Measurements from ENCODE around the gene REN. TPM values are rescaled to one million over a fixed set of nuclear protein-coding genes. Genes with fewer than 3 reads are reported as not detected.

The REN gene
- total RNA-seq, 1 experiment from 2014 or later: not detected

- Mint-ChIP-seq H3K27me3 (ENCODE audit: low read depth) (no peaks in the 10 kb centered on the region; the same call in 1 of the 2 replicates), H3K9me3 (no peaks in the 10 kb centered on the region; a peak in 1 of 5 replicates), H3K4me3 (no peak overlapping the region), H3K4me1 (peaks cover 37 to 42% of the 10 kb centered on the region in 2 experiments), H3K36me3 (ENCODE audit: insufficient read depth in 1 of 3, low read depth in 3 of 3) (peaks cover 30 to 71% (median 52%) of the 10 kb centered on the region in 3 experiments; a peak in 6 of 7 replicates), H3K27ac (peak overlapping the region in 1 of 3 experiments; percentile 4; a peak in 2 of 7 replicates)
- no peaks in the 10 kb centered on the region for H3K79me2 ChIP-seq (ENCODE audit: insufficient read depth, low read length)
- no peak for DNase-seq
- H3K4ac ChIP-seq (ENCODE audit: low read depth, low read length): no peak overlapping the region
- no peak overlapping the region for H3K56ac ChIP-seq (ENCODE audit: insufficient read length, low read depth, low read length)
- H4K8ac ChIP-seq (replicated peaks; ENCODE audit: insufficient read length, low read depth, low read length): no peak overlapping the region
- H3K27ac ChIP-seq (ENCODE audit: insufficient read length, low read depth, low read length): no peak overlapping the region
- no peak overlapping the region for H2AFZ ChIP-seq (ENCODE audit: low read length)
- H4K91ac ChIP-seq (ENCODE audit: insufficient read length, low read depth, low read length): no peak overlapping the region
- no peaks in the 10 kb centered on the region for H3K79me1 ChIP-seq (ENCODE audit: insufficient read depth, low read depth, low read length, poor library complexity, severe bottlenecking)
- no peaks in the 10 kb centered on the region for H3K9me3 ChIP-seq (ENCODE audit: control insufficient read depth, low read depth, low read length)
- H3K14ac ChIP-seq (ENCODE audit: insufficient read depth, low read length): no peak overlapping the region
- no peak overlapping the region for H2BK12ac ChIP-seq (ENCODE audit: insufficient read length, low read depth, low read length)
- H4K20me1 ChIP-seq (ENCODE audit: control insufficient read depth, insufficient read depth, insufficient read length): no peaks in the 10 kb centered on the region
- no peaks in the 10 kb centered on the region for H3K27me3 ChIP-seq (ENCODE audit: insufficient read depth, low read length)
- no peaks in the 10 kb centered on the region; the same call in 1 of the 2 replicates for H3K4me1 ChIP-seq (ENCODE audit: insufficient read depth, low read length)
- H4K5ac ChIP-seq (ENCODE audit: insufficient read length, low read depth, low read length): no peak overlapping the region
- TF ChIP-seq CTCF (conservative IDR thresholded peaks at IDR 0.05): no peak
- no peak overlapping the region for H3K18ac ChIP-seq (ENCODE audit: insufficient read length, low read depth, low read length)
- no peak overlapping the region for H2BK20ac ChIP-seq (ENCODE audit: low read depth, low read length, poor library complexity, severe bottlenecking)
- H2AK5ac ChIP-seq (ENCODE audit: insufficient read length, low read length): no peak overlapping the region
- no peak overlapping the region for H2BK15ac ChIP-seq (ENCODE audit: low read depth, low read length)
- H3K9ac ChIP-seq (ENCODE audit: extremely low read depth, insufficient read length, low read length): no peak overlapping the region
- H3K23me2 ChIP-seq (ENCODE audit: insufficient read length, low read depth, low read length, poor library complexity, severe bottlenecking): peaks cover 4% of the 10 kb centered on the region
- no peak overlapping the region for H3T11ph ChIP-seq (ENCODE audit: low read length)
- H2BK5ac ChIP-seq (ENCODE audit: insufficient read length, low read length): no peak overlapping the region
- WGBS (ENCODE audit: extremely low coverage, insufficient read length, low lambda C conversion rate): no CpG with 5 or more reads among the region's 18 CpGs
- H2BK120ac ChIP-seq (ENCODE audit: low read depth, low read length, poor library complexity, severe bottlenecking): no peak overlapping the region
- H3K23ac ChIP-seq (ENCODE audit: insufficient read length, low read depth, low read length): no peak overlapping the region
- no peak overlapping the region for H3K4me2 ChIP-seq (ENCODE audit: insufficient read depth, insufficient read length, low read length)
These were observed 40.3 kb downstream of the REN start for GRCh38 chr1:204125759-204126351.

Measured in H9 (cell line).